GM18868 (cell line): ENCODE data around the gene SLCO4A1.

Experiments
- ATAC-seq: cut with Tn5 transposase; IDR thresholded peaks from one replicate; pipeline ENCODE4 v1.9.1; 2021; ENCODE audit warnings: mild to moderate bottlenecking, moderate library complexity; ENCODE audit not compliant: unreplicated experiment

Gene SLCO4A1

GRCh38 chr20:62606016-62606415 lies 36.3 kb upstream of the SLCO4A1 start:
- ATAC-seq: no peak

GRCh38 chr20:62606551-62607201 lies 35.6 kb upstream of the SLCO4A1 start:
- no peak for ATAC-seq

- no peak for ATAC-seq
Measured at GRCh38 chr20:62607366-62608217, 34.7 kb upstream of the SLCO4A1 start.

- ATAC-seq: no peak
Measured at GRCh38 chr20:62608218-62608565, 34.1 kb upstream of the SLCO4A1 start.

GRCh38 chr20:62609279-62609720 lies 33.0 kb upstream of the SLCO4A1 start:
- no peak for ATAC-seq

- ATAC-seq: no peak
Measured at GRCh38 chr20:62609811-62610757, 32.2 kb upstream of the SLCO4A1 start.

GRCh38 chr20:62611012-62611411 lies 31.3 kb upstream of the SLCO4A1 start:
- ATAC-seq: no peak

GRCh38 chr20:62611819-62612218 lies 30.5 kb upstream of the SLCO4A1 start:
- ATAC-seq: no peak

- no peak for ATAC-seq
Measured at GRCh38 chr20:62614085-62614960, 28.0 kb upstream of the SLCO4A1 start.

- no peak for ATAC-seq
Measured at GRCh38 chr20:62614961-62615680, 27.2 kb upstream of the SLCO4A1 start.

GRCh38 chr20:62615750-62616251 lies 26.5 kb upstream of the SLCO4A1 start:
- ATAC-seq: no peak

- peak; percentile 77 for ATAC-seq
Measured at GRCh38 chr20:62616728-62617621, 25.3 kb upstream of the SLCO4A1 start.

GRCh38 chr20:62617711-62618483 lies 24.4 kb upstream of the SLCO4A1 start:
- peak; percentile 39 for ATAC-seq

- no peak for ATAC-seq
Measured at GRCh38 chr20:62618611-62619529, 23.4 kb upstream of the SLCO4A1 start.

- no peak for ATAC-seq
Measured at GRCh38 chr20:62620625-62621024, 21.7 kb upstream of the SLCO4A1 start.

GRCh38 chr20:62621251-62622110 lies 20.8 kb upstream of the SLCO4A1 start:
- ATAC-seq: no peak
